RWPE2 (cell line): ENCODE measurements around the gene SNCA.
A peak's percentile ranks its signal among the peaks of the same experiment; 100 is the strongest.

Experiments
- ATAC-seq: fragments of 200-7000 bp; cut with Tn5 transposase; 3 replicates; pipeline ENCODE4 v1.9.1; 2021; ENCODE audit warnings: low read depth
- DNase-seq: peaks from one replicate; pipeline ENCODE4 v3.0.0-alpha.2; 2020; ENCODE audit warnings: low spot score
- H3K27ac ChIP-seq: fragments of 450-650 bp; 2 replicates; pipeline ENCODE4 v1.5.1; 2017; ENCODE audit warnings: mild to moderate bottlenecking; ENCODE audit not compliant: poor library complexity, severe bottlenecking
- H3K27me3 ChIP-seq: fragments of 250-450 bp; sonication (Bioruptor Pico); 2 replicates; pipeline ENCODE4 v1.5.1; 2021; ENCODE audit warnings: mild to moderate bottlenecking, moderate library complexity; ENCODE audit not compliant: insufficient read depth, poor library complexity, severe bottlenecking
- H3K36me3 ChIP-seq: fragments of 250-450 bp; sonication (Bioruptor Pico); 2 replicates; pipeline ENCODE4 v1.5.1; 2020; ENCODE audit warnings: low read depth, mild to moderate bottlenecking, moderate library complexity
- H3K4me1 ChIP-seq: fragments of 250-450 bp; sonication (Bioruptor Pico); 2 replicates; pipeline ENCODE4 v1.5.1; 2021; ENCODE audit warnings: mild to moderate bottlenecking, moderate library complexity; ENCODE audit not compliant: insufficient read depth, poor library complexity, severe bottlenecking
- H3K4me3 ChIP-seq: fragments of 250-450 bp; sonication (Bioruptor Pico); 2 replicates; pipeline ENCODE4 v1.5.1; 2021; ENCODE audit warnings: mild to moderate bottlenecking, moderate library complexity; ENCODE audit not compliant: severe bottlenecking
- H3K9me3 ChIP-seq: fragments of 250-450 bp; sonication (Bioruptor Pico); 2 replicates; pipeline ENCODE4 v1.5.1; 2021; ENCODE audit warnings: mild to moderate bottlenecking, moderate library complexity; ENCODE audit not compliant: severe bottlenecking
- TF ChIP-seq, protein P1 (sequence below): fragments of 450-650 bp; IDR thresholded peaks from one replicate; pipeline ENCODE4 v1.5.1; 2017; ENCODE audit warnings: mild to moderate bottlenecking, moderate library complexity; ENCODE audit not compliant: poor library complexity, severe bottlenecking

The SNCA gene

DNA sequence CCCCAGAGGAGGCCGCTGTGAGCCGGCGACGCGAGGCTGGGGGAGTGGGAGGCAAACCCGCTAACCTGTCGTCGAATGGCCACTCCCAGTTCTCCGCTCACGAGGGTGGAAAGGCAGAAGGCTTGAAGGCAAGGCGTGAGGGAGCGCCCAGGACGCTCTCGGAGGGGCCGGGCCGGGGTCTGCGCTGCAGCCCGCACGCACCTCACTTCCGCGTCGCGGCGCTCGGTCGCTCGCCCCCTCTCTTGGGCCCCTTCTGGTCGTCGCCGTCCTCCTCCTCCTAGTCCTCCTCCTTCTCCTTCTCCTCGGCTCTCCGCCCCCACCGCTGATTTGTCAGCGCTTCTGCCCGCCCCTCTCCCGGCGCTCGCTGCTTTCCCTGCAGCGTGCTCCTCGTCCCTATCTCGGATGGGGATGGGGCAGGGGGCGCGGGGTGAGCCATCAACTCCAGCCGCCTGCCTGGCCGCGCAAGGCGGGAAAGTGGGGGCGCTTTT, at the start of gene SNCA:
TSS of gene SNCA (minus strand) at position 265 of the 488 bp plus-strand sequence. CDS start 1,494 bp downstream, outside the sequence.
- peaks cover 10% of the 10 kb centered on the region for H3K36me3 ChIP-seq
- peak; percentile 77 for DNase-seq
- peak within 1 kb of the TSS; percentile 63 for H3K4me3 ChIP-seq
- peak; percentile 83 for ATAC-seq
- TF ChIP-seq, protein P1, sequence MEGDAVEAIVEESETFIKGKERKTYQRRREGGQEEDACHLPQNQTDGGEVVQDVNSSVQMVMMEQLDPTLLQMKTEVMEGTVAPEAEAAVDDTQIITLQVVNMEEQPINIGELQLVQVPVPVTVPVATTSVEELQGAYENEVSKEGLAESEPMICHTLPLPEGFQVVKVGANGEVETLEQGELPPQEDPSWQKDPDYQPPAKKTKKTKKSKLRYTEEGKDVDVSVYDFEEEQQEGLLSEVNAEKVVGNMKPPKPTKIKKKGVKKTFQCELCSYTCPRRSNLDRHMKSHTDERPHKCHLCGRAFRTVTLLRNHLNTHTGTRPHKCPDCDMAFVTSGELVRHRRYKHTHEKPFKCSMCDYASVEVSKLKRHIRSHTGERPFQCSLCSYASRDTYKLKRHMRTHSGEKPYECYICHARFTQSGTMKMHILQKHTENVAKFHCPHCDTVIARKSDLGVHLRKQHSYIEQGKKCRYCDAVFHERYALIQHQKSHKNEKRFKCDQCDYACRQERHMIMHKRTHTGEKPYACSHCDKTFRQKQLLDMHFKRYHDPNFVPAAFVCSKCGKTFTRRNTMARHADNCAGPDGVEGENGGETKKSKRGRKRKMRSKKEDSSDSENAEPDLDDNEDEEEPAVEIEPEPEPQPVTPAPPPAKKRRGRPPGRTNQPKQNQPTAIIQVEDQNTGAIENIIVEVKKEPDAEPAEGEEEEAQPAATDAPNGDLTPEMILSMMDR, result no peak
- no peaks in the 10 kb centered on the region for H3K9me3 ChIP-seq
- H3K27ac ChIP-seq, result peak within 1 kb of the TSS; percentile 14
- peaks cover 5% of the 10 kb centered on the region for H3K4me1 ChIP-seq
- H3K27me3 ChIP-seq, result peaks cover 3% of the 10 kb centered on the region

DNA sequence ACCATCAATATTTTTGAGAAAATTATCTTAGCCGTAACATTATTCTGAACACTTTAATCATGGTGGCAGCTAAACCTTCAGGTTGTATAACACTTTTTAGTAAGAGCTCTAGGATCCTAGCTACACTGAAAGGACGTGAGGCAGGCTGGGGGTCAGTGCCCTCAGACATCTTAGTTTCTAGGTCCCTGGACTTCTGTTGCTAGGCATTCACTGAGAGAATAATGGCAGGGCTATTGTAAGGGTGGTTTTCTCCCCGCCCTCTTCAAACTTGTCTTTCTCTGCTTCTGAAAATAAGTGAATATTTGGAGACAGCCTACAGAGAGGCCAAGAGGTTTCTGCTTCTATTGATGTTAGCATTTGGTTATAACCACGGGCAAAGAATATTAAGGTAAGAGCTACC, 42.3 kb upstream of the SNCA start:
- Histone ChIP-seq H3K27me3 (no peaks in the 10 kb centered on the region), H3K4me1 (no peaks in the 10 kb centered on the region), H3K27ac (no peak overlapping the region), H3K9me3 (no peaks in the 10 kb centered on the region), H3K36me3 (no peaks in the 10 kb centered on the region), H3K4me3 (no peak overlapping the region)
- no peak for ATAC-seq
- no peak for DNase-seq
- TF ChIP-seq, protein P1, result no peak

DNA sequence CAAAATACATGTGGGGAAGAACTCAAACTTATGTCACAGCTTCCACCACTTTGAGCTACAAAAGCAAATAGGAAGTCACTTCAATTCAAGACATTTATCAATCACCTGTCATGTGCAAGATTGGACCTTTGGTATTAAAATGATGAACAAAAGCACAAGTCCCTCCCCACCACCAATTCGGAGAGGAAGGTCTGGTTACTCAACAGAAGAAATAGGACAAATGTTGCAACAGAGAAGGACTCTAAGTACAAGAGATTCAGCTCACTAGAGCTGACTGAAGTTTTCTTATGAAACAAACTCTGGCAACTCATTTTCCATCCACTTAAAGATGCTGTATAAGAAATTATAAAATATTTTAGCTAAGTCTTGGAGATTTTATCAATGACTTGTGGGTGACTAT, 41.6 kb upstream of the SNCA start:
- Histone ChIP-seq H3K4me1 (no peaks in the 10 kb centered on the region), H3K27ac (no peak overlapping the region), H3K9me3 (no peaks in the 10 kb centered on the region), H3K27me3 (no peaks in the 10 kb centered on the region), H3K4me3 (no peak overlapping the region), H3K36me3 (no peaks in the 10 kb centered on the region)
- no peak for ATAC-seq
- TF ChIP-seq, protein P1, result no peak
- DNase-seq, result no peak

DNA sequence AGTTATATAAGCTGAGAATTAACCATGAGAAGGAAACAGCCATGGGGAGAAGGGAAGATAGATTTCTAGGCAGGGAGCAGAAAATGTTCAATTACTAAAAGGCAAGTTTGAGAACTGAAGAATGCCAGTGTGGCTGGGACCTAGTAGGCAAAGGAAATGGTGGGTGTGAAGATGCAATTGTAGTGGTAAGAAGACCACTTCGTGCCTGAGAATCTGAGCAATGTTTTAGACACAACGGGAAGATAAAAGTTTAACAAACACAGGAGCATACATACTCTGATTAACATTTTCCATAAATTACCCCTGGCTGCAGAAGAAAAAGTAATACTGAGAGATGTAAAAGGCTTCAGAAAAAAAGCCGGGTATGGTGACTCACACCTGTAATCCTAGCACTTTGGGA, 39.6 kb upstream of the SNCA start:
- DNase-seq, result no peak
- TF ChIP-seq, protein P1, result no peak
- Histone ChIP-seq H3K4me3 (no peak overlapping the region), H3K27me3 (no peaks in the 10 kb centered on the region), H3K36me3 (no peaks in the 10 kb centered on the region), H3K27ac (no peak overlapping the region), H3K9me3 (no peaks in the 10 kb centered on the region), H3K4me1 (no peaks in the 10 kb centered on the region)
- no peak for ATAC-seq

DNA sequence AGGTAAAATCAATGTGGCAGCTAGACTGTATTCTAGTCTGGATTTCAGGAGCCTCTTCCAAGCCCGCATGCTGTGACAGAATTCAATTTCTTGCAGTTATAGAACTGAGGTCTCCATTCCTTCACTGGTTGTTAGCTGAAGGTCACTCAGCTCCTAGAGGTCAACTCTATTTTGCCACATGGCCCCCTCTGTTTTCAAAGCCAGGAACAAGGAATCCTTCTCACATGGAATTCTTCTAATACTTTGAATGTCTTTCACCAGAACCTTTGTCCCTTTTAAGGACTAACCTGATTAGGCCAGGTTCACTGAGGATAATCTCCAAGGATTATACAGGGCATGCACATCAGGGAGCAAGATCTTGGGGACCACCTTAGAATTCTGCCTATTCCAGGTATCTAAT, 34.2 kb upstream of the SNCA start:
- ATAC-seq, result no peak
- H3K4me3 ChIP-seq, result no peak overlapping the region
- no peaks in the 10 kb centered on the region for H3K36me3 ChIP-seq
- no peaks in the 10 kb centered on the region for H3K27me3 ChIP-seq
- H3K4me1 ChIP-seq, result no peaks in the 10 kb centered on the region
- no peaks in the 10 kb centered on the region for H3K9me3 ChIP-seq
- TF ChIP-seq, protein P1, result no peak
- DNase-seq, result no peak
- H3K27ac ChIP-seq, result no peak overlapping the region
